CD4-positive, alpha-beta memory T cell (primary cell): Measurements from ENCODE around the gene TSNAX. TPM values are rescaled to one million over a fixed set of nuclear protein-coding genes. Genes with fewer than 3 reads are reported as not detected.

Source experiments
- CTCF ChIA-PET: fragments of 350-600 bp; sonication (Branson Sonifier 250); formaldehyde crosslinking; loops from one replicate; lab custom pipeline; 2021; ENCODE audit warnings: inconsistent platforms; ENCODE audit not compliant: partially characterized antibody; lab: Charles Lee
- POLR2A ChIA-PET: fragments of 350-600 bp; sonication (Branson Sonifier 250); formaldehyde crosslinking; loops from one replicate; lab custom pipeline; 2021; ENCODE audit not compliant: partially characterized antibody; lab: Charles Lee
- DNase-seq, 5 donors: peaks; one replicate each; pipeline versions ENCODE4 v3.0.0 to v3.0.0-alpha.2; 2020 to 2022; ENCODE audit warnings: mixed read lengths in 1 of 5
- H3K27ac ChIP-seq: one replicate; pipeline ENCODE4 v1.7.0; 2013; ENCODE audit warnings: low read depth, low read length
- H3K27me3 ChIP-seq: 2 replicates; pipeline ENCODE4 v1.7.0; 2013; ENCODE audit warnings: mild to moderate bottlenecking, low read length, moderate library complexity; ENCODE audit not compliant: insufficient read depth
- H3K36me3 ChIP-seq: 2 replicates; pipeline ENCODE4 v1.7.0; 2013; ENCODE audit warnings: mild to moderate bottlenecking, low read length, moderate library complexity; ENCODE audit not compliant: insufficient read depth
- H3K4me1 ChIP-seq: 2 replicates; pipeline ENCODE4 v1.7.0; 2013; ENCODE audit warnings: mild to moderate bottlenecking, low read length, moderate library complexity; ENCODE audit not compliant: insufficient read depth
- H3K4me3 ChIP-seq, 2 donors: one replicate each; pipeline ENCODE4 v1.7.0; 2013; ENCODE audit warnings: low read length in 2 of 2, mild to moderate bottlenecking in 1 of 2
- H3K9me3 ChIP-seq, 2 donors: one replicate each; pipeline ENCODE4 v1.7.0; 2013; ENCODE audit warnings: low read length in 2 of 2, control low read depth in 1 of 2; ENCODE audit not compliant: control insufficient read depth in 1 of 2
- H3K27ac Mint-ChIP-seq, 7 donors: one replicate each; pipeline ENCODE4 v1.8.0; 2020 to 2021; ENCODE audit warnings: mixed read lengths in 7 of 7, mild to moderate bottlenecking in 6 of 7, inconsistent platforms in 3 of 7, moderate library complexity in 3 of 7
- H3K27me3 Mint-ChIP-seq, 2 donors: one replicate each; pipeline ENCODE4 v1.8.0; 2020 to 2021; ENCODE audit warnings: mixed read lengths in 2 of 2
- H3K36me3 Mint-ChIP-seq, 2 donors: one replicate each; pipeline ENCODE4 v1.8.0; 2020 to 2021; ENCODE audit warnings: mixed read lengths in 2 of 2, inconsistent platforms in 1 of 2, mild to moderate bottlenecking in 1 of 2
- H3K4me1 Mint-ChIP-seq, 4 donors: one replicate each; pipeline ENCODE4 v1.8.0; 2020 to 2021; ENCODE audit warnings: mixed read lengths in 4 of 4, mild to moderate bottlenecking in 1 of 4
- H3K4me3 Mint-ChIP-seq, 8 donors: one replicate each; pipeline ENCODE4 v1.8.0; 2020 to 2021; ENCODE audit warnings: mixed read lengths in 8 of 8, mild to moderate bottlenecking in 7 of 8, moderate library complexity in 6 of 8, inconsistent platforms in 3 of 8
- H3K9me3 Mint-ChIP-seq, 8 donors: one replicate each; pipeline ENCODE4 v1.8.0; 2020 to 2021; ENCODE audit warnings: mixed read lengths in 8 of 8, mild to moderate bottlenecking in 5 of 8, inconsistent platforms in 3 of 8, moderate library complexity in 1 of 8
- intact Hi-C: fragments of 100-400 bp; cut with micrococcal nuclease; formaldehyde crosslinking; loops from one replicate; pipeline ENCODE4 v1.15.1; 2023
- polyA plus RNA-seq, 2 donors: library from polyadenylated mRNA; unstranded; fragments of 300-500 nt; fragmentation: Illumina TruSeq; gene quantifications; one replicate each; pipeline ENCODE4 v1.2.3, GENCODE V29; 2021
- total RNA-seq, 2 experiments: library from RNA; stranded (reverse); gene quantifications; one replicate each; pipeline ENCODE4 v1.2.3, GENCODE V29; 2021

Gene TSNAX
- total and polyA plus RNA-seq, 4 experiments from 2014 or later: 43.5 to 130 (median 67.5) TPM

DNA sequence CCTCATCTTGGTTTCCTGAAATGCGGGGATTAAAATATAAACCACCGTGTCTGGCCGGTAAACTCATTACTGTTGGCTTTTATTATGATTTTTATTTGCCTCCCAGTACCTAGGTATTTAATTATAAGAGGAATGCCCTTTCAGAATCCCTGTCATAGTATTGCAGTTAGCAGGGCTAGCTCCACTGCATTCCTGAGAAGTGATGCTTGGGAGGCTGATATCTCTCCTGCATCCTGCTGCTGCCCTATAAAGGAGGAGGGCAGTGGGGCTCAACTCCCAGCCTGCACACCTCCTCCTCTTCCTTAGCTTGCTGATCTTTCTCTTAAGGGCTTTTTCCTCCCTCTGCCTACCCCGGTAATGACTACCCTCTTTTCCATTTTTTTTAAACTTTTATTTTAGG lies 78.2 kb downstream of the TSNAX start:
- H3K9me3 ChIP-seq: no peaks in the 10 kb centered on the region

DNA sequence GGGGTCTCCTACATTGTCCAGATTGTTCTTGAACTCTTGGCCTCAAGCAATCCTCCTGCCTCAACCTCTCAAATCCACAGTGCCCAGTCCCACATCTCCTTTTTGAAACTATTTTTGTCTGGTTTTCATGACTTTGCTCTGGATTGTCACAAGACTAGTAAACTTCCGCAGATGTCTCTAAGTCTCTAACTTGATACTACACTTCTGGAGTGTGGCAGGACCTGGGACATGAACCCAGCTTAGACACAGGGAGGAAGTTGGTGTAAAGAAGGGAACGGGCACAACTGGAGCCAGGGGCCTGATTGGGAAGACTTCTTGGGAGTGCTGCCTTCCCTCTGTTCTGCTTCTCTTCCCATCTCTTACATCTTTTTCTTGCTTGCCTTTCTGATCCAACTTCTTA lies 81.9 kb downstream of the TSNAX start:
- no peaks in the 10 kb centered on the region for H3K9me3 ChIP-seq
- H3K4me3 Mint-ChIP-seq: no peak overlapping the region
- DNase-seq: no peak
- H3K36me3 ChIP-seq: no peaks in the 10 kb centered on the region
- peak overlapping the region in 3 of 7 donors; percentile 7 to 77 (median 24) for H3K27ac Mint-ChIP-seq
- ChIA-PET POLR2A (no interaction called here), CTCF (interaction anchor here (1.1 kb wide), 1 partner anchor 9 kb away, joined by 4 read pairs; no protein-coding TSS in a partner anchor)
- peaks cover 43 to 50% (median 46%) of the 10 kb centered on the region in 4 donors for H3K4me1 Mint-ChIP-seq
- H3K9me3 Mint-ChIP-seq: peaks cover 0 to 5% (median 0%) of the 10 kb centered on the region in 8 donors
- intact Hi-C loops: no loop called here
- H3K4me1 ChIP-seq: peaks cover 46% of the 10 kb centered on the region
- no peaks in the 10 kb centered on the region for H3K36me3 Mint-ChIP-seq
- peaks cover 0 to 1% of the 10 kb centered on the region in 2 donors for H3K27me3 Mint-ChIP-seq
- H3K27ac ChIP-seq: no peak overlapping the region
- no peak overlapping the region for H3K4me3 ChIP-seq
- no peaks in the 10 kb centered on the region for H3K27me3 ChIP-seq

More for the DNA sequence above, 78.2 kb downstream of the TSNAX start:
- Mint-ChIP-seq H3K27ac (peak overlapping the region in 1 of 7 donors; percentile 48), H3K4me3 (no peak overlapping the region), H3K27me3 (peaks cover 0 to 1% of the 10 kb centered on the region in 2 donors), H3K36me3 (no peaks in the 10 kb centered on the region), H3K4me1 (peaks cover 19 to 22% (median 20%) of the 10 kb centered on the region in 4 donors), H3K9me3 (no peaks in the 10 kb centered on the region)
- POLR2A ChIA-PET: interaction anchor here (1.0 kb wide), 1 partner anchor 269 kb away, joined by 3 read pairs; the partner anchor contains the start of genes EXOC8 and SPRTN
- Histone ChIP-seq H3K4me1 (peaks cover 12% of the 10 kb centered on the region), H3K27me3 (no peaks in the 10 kb centered on the region), H3K4me3 (no peak overlapping the region), H3K27ac (no peak overlapping the region), H3K36me3 (no peaks in the 10 kb centered on the region)
- no peak for DNase-seq
- intact Hi-C loops: no loop called here
- CTCF ChIA-PET: interaction anchor here (1.4 to 9.1 kb wide), 3 partner anchors 10 to 268 kb away, joined by 7 to 146 read pairs (median 8); partner anchors contain the start of genes EXOC8 and SPRTN

DNA sequence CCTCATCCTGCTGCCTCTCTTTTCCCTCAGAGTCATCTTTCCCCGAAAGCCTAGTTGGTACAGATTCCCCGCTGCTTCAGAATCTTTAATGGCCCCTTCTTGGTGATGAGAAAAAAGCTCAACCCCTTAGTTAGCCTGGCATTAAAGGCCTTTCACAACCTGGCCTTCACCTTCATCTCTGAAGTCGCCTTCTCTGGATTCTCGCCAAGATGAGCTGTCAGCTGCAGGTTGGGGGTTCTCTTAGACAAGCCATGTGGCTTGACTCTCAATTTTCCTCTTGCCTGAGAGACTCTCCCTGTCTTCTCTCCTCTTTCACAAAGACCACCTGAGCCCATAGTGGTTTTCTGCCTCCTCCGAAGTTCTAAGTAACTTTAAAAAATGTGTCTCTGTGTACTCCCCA lies 82.6 kb downstream of the TSNAX start:
- intact Hi-C loops: no loop called here
- ChIA-PET CTCF (no interaction called here), POLR2A (interaction anchor here (0.8 to 3.7 kb wide), 4 partner anchors 8 to 273 kb away, joined by 3 to 22 read pairs (median 4); partner anchors contain the start of genes DISC1 and SPRTN)
- peaks cover 0 to 1% of the 10 kb centered on the region in 2 donors for H3K27me3 Mint-ChIP-seq
- peaks cover 46% of the 10 kb centered on the region for H3K4me1 ChIP-seq
- no peak overlapping the region for H3K4me3 ChIP-seq
- peak overlapping the region in 1 of 8 donors; percentile 60 for H3K4me3 Mint-ChIP-seq
- peak overlapping the region in 6 of 7 donors; percentile 7 to 94 (median 73) for H3K27ac Mint-ChIP-seq
- H3K9me3 ChIP-seq: no peaks in the 10 kb centered on the region
- H3K36me3 Mint-ChIP-seq: no peaks in the 10 kb centered on the region
- DNase-seq: no peak
- H3K27ac ChIP-seq: no peak overlapping the region
- H3K36me3 ChIP-seq: no peaks in the 10 kb centered on the region
- H3K4me1 Mint-ChIP-seq: peaks cover 47 to 55% (median 49%) of the 10 kb centered on the region in 4 donors
- H3K27me3 ChIP-seq: no peaks in the 10 kb centered on the region
- H3K9me3 Mint-ChIP-seq: peaks cover 0 to 5% (median 0%) of the 10 kb centered on the region in 8 donors

DNA sequence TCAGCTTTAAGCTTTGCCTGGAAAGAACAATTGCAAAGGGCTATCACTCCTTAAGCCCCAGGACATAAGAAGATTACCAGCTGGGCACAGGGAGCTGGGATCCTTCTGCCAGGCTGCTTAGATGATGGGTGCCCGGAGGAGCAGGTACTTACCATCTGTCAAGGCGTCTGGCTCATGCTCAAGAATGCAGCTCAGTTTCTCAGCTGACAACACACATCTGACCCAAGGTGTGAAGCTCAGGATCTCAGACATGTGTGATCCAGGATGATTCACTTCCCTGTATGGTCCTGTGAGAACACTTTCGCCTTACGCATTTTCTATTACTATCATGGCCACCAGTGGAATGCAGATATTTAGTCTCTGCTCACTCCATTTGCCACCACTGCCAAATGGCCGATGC lies 83.4 kb downstream of the TSNAX start:
- Mint-ChIP-seq H3K4me3 (peak overlapping the region in 7 of 8 donors; percentile 65 to 93 (median 86)), H3K4me1 (peaks cover 48 to 57% (median 51%) of the 10 kb centered on the region in 4 donors), H3K27ac (peak overlapping the region; percentile 28 to 94 (median 68)), H3K9me3 (peaks cover 0 to 5% (median 0%) of the 10 kb centered on the region in 8 donors), H3K36me3 (no peaks in the 10 kb centered on the region), H3K27me3 (peaks cover 0 to 1% of the 10 kb centered on the region in 2 donors)
- Histone ChIP-seq H3K36me3 (no peaks in the 10 kb centered on the region), H3K9me3 (no peaks in the 10 kb centered on the region), H3K4me3 (no peak overlapping the region), H3K27ac (peak overlapping the region; percentile 33), H3K4me1 (peaks cover 46% of the 10 kb centered on the region), H3K27me3 (no peaks in the 10 kb centered on the region)
- intact Hi-C loops: loop anchor here (1.0 kb wide), 1 partner anchor 14 kb away; the partner anchor contains the start of gene DISC1
- no peak for DNase-seq
- CTCF ChIA-PET: interaction anchor here (0.8 kb wide), 1 partner anchor 296 kb away, joined by 3 read pairs; no protein-coding TSS in a partner anchor
- POLR2A ChIA-PET: interaction anchor here (0.8 to 3.7 kb wide), 5 partner anchors 9 to 275 kb away, joined by 3 to 22 read pairs (median 4); partner anchors contain the start of genes DISC1 and SPRTN

DNA sequence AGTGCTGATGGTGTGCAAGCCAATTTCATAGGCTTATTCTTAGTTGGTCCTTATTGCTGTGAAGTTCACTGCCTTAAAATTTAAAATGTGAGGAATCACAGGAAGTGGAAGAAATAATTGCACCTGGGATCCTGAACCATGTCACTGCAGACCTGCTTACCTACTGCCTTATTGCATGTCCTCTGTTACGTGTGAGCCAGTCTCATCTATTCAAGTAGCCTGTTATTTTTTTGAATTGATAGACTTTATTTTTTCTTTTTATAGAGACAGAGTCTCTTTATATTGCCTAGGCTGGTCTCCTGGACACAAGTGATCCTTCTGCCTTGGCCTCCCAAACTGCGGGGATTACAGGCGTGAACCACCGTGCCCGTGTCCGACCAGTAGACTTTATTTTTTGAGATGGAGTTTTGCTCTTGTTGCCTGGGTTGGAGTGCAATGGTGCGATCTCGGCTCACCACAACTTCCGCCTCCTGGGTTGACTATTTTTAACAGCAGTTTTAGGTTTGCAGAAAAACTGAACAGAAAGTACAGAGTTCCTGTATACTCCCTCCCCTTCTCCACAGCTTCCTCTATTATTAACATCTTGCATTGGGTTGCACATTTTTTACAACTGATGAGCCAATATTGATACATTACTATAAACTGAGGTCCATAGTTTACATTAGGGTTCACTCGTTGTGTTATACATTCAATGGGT lies 84.1 kb downstream of the TSNAX start:
- Histone ChIP-seq H3K27ac (peak overlapping the region; percentile 33), H3K36me3 (no peaks in the 10 kb centered on the region), H3K27me3 (no peaks in the 10 kb centered on the region), H3K4me1 (peaks cover 46% of the 10 kb centered on the region), H3K9me3 (no peaks in the 10 kb centered on the region), H3K4me3 (peak overlapping the region; percentile 0 to 41)
- ChIA-PET CTCF (interaction anchor here (0.9 to 1.8 kb wide), 3 partner anchors 9 to 255 kb away, joined by 4 to 8 read pairs (median 6); no protein-coding TSS in a partner anchor), POLR2A (interaction anchor here (0.9 to 3.7 kb wide), 9 partner anchors 10 to 278 kb away, joined by 3 to 22 read pairs (median 3); partner anchors contain the start of genes DISC1, EGLN1, EXOC8 and SPRTN)
- Mint-ChIP-seq H3K4me3 (peak overlapping the region; percentile 65 to 93 (median 83)), H3K27ac (peak overlapping the region; percentile 28 to 94 (median 90)), H3K9me3 (peaks cover 0 to 5% (median 0%) of the 10 kb centered on the region in 8 donors), H3K27me3 (peaks cover 0 to 1% of the 10 kb centered on the region in 2 donors), H3K4me1 (peaks cover 48 to 57% (median 51%) of the 10 kb centered on the region in 4 donors), H3K36me3 (no peaks in the 10 kb centered on the region)
- intact Hi-C loops: loop anchor here (1.0 kb wide), 1 partner anchor 14 kb away; the partner anchor contains the start of gene DISC1
- peak; percentile 59 to 66 (median 64) for DNase-seq

DNA sequence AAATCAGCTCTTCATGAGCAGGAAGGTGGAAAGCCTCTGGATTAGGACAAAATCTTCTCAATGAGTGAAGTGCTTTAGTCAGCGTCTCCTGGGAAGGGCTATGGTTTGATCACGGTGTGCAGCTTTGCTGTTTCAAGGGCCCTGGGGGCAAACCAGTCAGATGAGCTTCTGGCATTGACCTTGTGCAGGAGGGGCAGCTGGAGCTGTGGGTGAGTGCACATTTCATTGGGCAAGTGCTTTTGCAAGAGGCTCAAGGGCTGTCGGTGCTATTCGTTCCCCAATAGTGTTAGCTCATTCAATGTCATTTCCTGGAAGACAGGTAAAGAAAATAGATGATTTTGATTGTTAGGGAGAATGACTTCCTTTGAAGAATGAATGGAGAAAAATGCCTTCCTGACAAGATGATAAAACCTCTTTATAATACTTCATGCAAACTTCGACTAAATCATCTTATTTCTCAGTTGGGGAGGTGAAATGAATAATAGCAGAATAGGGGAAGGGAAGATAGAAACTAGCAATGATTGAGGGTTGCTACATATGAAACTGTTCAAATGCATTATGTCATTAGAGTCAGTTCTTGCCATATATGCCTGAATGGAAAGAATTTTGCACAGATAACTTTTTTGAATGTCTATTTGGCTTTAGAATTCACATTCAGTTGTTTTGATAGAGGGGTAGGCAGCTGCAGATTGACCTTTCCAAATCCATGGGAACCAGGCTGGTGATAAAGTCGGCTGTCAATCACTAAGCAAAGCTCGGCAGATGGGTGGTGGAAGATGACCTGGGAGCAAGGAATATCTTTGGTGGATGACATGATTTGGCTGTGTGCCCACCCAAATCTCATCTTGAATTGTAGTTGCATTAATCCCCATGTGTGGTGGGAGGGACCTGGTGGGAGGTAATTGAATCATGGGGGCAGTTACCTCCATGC lies 85.2 kb downstream of the TSNAX start:
- peak overlapping the region; percentile 0 to 41 for H3K4me3 ChIP-seq
- peaks cover 46% of the 10 kb centered on the region for H3K4me1 ChIP-seq
- Mint-ChIP-seq H3K27ac (peak overlapping the region; percentile 54 to 94 (median 77)), H3K4me3 (peak overlapping the region; percentile 31 to 93 (median 83)), H3K36me3 (no peaks in the 10 kb centered on the region), H3K27me3 (peaks cover 0 to 1% of the 10 kb centered on the region in 2 donors), H3K4me1 (peaks cover 48 to 57% (median 51%) of the 10 kb centered on the region in 4 donors), H3K9me3 (peaks cover 0 to 5% (median 0%) of the 10 kb centered on the region in 8 donors)
- intact Hi-C loops: no loop called here
- H3K27me3 ChIP-seq: no peaks in the 10 kb centered on the region
- no peak for DNase-seq
- CTCF ChIA-PET: interaction anchor here (0.9 to 1.8 kb wide), 5 partner anchors 10 to 256 kb away, joined by 3 to 8 read pairs (median 4); no protein-coding TSS in a partner anchor
- H3K36me3 ChIP-seq: no peaks in the 10 kb centered on the region
- POLR2A ChIA-PET: interaction anchor here (0.7 to 3.7 kb wide), 9 partner anchors 8 to 279 kb away, joined by 3 to 22 read pairs (median 3); partner anchors contain the start of genes DISC1, EGLN1, EXOC8 and SPRTN
- H3K27ac ChIP-seq: peak overlapping the region; percentile 33
- no peaks in the 10 kb centered on the region for H3K9me3 ChIP-seq
